GM18873 (cell line): Measurements from ENCODE around the gene SLC25A34.
"Not testable (repeated sequence)": the region's sequence is repeated elsewhere in the genome, so short reads cannot be mapped to it uniquely, and the experiment has no call there.

Experiments used
- ATAC-seq: cut with Tn5 transposase; IDR thresholded peaks from one replicate; pipeline ENCODE4 v1.9.1; 2021; ENCODE audit warnings: mild to moderate bottlenecking, moderate library complexity, moderate number of reproducible peaks; ENCODE audit not compliant: unreplicated experiment, low FRiP score

Gene SLC25A34

DNA sequence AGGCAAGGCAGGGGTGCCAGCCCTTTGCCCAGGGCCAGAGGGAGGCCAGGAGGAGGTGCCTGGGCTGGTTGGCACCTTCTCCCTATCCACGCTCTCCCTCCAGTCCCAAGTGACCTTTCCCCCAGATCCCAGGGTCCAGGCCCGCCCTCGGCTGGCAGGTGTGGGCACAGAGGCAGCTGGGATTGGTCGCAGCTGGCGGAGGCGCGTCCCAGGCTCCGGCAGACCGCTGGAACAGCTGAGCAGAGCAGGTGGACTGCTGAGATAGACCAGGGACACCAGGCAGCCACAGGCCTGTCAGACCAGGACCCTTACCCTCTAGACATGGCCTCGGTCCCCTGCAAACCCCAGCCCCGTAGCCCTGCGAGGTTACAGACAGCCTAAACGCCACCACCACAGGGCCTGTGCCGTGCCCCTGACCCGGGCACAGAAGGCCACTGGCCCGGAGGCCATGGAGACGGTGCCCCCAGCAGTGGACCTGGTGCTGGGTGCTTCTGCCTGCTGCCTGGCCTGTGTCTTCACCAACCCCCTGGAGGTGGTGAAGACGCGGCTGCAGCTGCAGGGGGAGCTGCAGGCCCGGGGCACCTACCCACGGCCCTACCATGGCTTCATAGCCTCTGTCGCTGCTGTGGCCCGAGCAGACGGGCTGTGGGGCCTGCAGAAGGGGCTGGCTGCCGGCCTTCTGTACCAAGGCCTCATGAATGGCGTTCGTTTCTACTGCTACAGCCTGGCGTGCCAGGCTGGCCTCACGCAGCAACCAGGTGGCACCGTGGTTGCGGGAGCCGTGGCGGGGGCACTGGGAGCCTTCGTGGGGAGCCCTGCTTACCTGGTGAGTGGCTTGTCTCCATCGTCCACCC is at the start of gene SLC25A34:
TSS of gene SLC25A34 (plus strand) at position 221 of the 854 bp plus-strand sequence. CDS start at position 449, 228 bp downstream.
- ATAC-seq = no peak

DNA sequence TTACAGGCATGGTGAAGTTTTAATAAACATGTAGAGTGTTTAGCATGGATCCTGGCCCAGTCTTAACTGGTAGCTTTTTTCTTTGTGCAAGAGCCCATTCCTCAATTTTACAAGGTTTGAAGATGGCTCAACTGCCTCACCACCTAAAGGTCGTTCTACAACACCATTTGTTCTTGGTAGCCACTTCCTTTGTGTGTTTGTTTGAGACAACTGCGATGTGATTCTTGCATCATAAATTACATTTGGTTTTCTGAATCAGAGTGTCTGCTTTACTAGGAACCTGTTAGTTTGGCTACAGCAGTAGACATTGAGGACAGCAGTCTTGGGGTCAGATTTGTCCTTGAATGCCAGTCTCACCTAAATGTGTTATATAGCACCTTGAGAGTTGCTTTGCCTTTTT is 48.6 kb upstream of the SLC25A34 start:
- no peak for ATAC-seq

DNA sequence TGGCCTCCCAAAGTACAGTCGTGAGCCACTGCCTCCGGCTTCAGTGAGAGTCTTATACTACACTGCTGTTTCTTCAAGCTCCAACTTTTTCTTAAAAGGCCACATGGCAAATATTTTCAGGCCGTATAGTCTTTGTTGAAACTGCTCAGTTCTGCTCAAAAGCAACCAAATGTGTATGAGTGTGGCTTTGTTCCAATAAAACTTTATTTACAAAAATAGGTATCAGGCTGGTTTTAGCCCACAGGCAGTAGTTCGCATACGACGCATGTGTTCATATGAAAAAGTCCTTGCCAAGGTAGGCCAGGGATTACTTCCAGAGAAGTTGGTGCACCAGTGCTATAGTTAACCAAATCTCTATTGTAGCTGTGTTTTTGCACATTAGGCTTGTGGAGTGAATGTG is 45.7 kb upstream of the SLC25A34 start:
- no peak for ATAC-seq

DNA sequence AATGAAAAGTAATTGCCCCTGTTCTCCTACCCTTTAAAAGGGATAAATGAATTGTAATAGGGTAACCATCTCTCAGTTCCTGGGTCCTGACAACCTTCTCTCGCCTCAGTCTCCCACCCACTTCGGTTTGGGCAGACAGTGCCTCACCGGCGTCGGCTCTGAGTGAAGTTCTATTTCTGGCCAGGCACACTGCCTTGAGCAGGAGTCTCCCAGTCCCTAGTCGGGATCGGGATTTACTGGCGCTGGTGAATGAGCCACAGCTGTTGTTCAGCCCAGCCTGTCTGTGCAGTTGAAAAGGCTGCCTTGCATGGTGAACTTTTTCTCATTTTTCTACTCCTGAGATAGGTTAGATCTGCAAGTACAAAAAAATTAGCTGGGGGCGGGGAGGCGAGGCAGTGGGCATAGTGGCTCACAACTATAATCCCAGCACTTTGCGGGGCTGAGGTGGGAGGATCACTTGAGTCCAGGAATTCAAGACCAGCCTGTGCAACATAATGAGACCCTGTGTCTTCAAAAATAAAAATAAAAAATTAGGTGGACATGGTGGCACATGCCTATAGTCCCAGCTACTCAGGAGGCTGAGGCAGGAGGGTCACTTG is 44.5 kb upstream of the SLC25A34 start:
- ATAC-seq = no peak

DNA sequence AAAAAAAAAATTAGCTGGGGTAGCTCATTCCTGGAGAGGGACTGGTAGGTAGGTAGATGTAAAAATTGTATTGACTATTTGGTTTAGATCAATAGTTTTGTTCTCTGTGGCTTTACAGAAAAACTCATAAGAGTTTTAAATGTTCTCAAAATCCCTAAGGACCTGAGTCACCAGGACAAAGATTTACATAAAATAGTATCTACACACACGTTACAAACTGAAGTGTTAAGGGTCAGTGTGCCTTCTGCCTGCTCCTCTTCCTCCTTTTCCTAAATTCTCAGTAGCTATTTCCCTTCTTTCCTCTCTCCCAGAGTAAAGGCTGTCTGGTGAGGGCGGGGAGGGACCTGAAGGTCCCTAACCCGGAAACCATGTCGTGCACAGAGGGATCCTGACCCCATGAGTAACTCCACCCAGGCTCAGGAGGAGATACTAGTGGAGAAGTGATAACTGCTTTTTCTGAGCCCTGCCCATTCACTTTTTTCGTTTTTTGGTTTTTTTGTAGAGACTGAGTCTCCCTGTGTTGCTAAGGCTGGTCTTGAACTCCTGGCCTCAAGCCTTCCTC is 43.9 kb upstream of the SLC25A34 start:
- no peak for ATAC-seq

DNA sequence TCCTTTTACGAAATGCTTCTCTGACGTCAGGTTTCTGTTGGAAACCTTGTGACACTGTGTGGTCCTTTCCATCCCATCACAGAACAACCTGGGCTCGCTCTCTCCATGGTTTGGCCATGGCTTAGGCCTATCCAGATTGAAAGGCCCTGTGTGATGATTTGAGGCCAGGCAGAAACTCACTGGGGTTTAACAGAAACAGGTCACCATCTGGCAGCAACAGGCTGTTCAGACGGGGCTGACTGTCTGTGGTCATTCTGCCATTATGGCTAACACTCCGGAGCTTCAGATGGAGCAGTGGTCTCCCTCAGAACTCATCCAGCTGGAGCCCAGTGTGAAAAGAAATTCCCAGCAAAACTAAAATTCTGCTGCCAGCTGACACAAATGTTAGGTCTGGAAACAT is 42.7 kb upstream of the SLC25A34 start:
- no peak for ATAC-seq

DNA sequence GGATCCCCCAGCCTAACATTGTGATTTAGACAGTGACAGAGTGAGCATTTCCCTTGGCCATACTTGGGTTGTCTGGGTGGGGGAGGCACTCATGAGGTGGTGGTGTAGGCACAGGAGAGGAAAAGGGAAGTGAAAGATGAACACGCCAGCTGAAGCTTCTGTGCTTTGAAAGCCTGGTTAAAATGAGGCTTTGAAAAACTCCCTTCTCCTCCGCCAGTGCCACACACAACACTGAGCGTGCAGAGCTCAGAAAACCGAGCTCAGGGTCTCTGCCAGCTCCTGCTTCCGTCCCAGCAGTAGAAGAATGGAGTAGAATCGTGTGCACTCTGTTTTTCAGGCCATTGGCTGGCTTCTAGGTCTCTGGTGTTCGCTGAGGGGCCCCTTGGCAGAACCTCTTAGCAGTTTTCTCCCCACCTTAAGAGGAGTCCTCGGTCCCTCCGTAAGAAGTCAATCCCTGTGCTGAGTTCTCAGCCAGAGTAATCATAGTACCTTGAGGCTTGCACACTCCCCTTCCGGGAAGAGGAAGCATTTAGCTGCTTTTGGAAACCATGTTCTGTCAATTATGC is 39.0 kb upstream of the SLC25A34 start:
- ATAC-seq = peak; percentile 77

DNA sequence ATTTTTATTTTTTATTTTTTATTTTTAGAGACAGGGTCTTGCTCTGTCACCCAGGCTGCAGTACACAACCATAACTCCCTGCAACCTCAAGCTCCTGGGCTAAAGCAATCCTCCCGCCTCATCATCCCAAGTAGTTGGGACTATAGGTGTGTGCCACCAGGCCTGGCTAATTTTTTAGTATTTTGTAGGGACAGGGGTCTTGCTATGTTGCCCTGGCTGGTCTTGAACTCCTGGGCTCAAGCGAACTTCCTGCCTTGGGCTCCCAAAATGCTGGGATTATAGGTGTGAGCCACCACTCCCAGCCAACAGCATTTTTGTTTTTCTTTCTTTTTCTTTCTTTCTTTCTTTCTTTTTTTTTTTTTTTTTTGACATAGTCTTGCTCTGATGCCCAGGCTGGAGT is 37.9 kb upstream of the SLC25A34 start:
- ATAC-seq = no peak

DNA sequence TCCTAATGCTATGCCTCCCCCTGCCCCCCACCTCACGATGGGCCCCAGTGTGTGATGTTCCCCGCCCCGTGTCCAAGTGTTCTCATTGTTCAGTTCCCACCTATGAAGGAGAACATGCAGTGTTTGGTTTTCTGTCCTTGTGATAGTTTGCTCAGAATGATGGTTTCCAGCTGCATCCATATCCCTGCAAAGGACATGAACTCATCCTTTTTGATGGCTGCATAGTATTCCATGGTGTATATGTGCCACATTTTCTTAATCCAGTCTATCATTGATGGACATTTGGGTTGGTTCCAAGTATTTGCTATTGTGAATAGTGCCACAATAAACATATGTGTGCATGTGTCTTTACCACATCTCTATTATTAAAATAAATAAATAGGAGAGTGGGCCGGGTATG is 36.7 kb upstream of the SLC25A34 start:
- ATAC-seq = not testable (repeated sequence)

DNA sequence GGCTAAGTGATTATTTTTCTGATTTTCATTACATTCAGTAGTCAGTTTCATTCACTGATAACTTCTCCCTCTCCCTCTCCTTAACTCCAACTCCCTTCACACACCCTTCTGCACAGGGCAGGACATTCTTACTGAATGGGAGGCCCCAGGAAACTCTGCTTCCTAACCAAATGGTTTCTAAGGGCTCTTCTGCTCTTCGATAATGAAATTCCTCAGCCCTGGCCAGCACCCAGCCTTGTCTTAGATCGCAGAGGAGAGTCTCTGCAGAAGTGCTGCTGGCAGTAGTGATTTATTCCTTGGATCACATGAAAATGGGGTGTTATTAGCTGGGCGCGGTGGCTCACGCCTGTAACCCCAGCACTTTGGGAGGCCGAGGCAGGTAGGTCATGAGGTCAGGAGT is 35.5 kb upstream of the SLC25A34 start:
- no peak for ATAC-seq

DNA sequence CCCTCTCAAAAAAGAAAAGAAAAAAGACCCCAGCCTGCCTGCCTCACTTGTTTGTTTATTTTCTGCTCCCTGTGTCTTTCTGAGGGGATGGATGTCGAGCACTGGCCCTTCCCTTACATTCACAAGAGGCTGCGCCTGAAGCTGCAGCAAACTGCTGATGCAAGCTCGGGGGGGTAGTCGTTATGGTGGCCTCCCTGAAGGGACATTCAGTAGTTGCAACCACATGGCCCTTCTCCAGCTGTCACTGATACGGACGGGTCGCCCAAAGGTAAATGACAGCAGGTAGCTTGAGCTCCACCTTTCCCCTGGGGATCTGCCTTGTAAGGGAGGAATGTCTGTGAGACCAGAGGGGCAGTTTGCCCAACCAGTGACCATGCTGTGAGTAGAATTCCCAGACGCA is 34.3 kb upstream of the SLC25A34 start:
- no peak for ATAC-seq

DNA sequence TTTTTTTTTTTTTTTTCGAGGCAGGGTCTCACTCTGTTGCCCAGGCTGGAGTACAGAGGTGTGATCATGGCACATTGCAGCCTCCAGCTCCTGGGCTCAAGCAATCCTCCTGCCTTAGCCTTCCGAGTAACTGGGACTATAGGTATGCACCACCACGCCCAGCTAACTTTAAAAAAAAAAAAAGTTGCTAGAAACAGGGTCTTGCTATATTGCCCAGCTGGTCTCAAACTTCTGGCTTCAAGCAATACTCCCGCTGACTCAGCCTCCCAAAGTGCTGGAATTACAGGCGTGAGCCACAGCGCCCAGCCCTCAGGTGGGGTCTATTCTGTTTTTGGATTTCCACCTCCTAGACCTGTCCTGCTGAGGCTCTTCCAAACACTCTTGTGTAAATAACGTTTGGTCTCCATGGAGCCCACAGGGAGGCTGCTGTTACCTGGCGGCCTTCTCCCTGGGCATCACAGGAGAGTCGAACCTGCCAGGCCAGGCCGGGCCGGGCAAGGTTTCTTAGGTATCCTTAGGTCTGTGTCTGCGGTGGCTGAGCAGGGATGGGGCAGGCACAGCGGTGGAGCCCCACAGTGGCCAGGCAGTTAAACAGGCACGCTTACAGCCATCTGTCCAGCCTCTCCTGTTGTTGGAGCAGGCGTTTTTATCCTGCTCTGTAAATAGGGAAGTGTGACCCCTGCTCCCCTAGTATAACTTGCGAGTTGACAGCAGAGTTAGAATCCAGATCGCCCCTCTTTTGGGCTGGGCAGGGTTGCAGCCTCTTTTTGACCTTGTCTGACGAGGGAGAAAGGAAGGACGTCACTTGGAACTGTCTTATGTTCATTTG is 33.1 kb upstream of the SLC25A34 start:
- ATAC-seq = no peak

DNA sequence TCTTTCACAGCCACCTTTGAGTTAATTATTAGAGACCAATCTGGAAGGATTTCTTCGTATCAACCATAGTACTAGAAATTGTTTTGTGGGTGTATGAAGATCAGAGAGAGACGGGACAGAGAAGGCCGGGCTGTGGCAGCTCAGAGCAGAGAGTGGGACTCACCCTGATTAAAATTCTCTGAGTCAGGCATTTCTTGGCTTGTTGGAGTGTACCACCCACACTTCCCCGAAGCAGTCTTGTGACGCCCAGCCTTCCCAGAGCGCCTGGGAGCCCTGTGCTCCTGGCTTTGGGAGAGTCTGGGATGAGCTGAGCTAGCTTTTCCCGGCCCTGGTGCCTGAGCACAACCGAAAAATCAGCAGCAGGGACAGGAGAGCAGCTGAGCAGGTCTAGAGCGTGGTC is 32.5 kb upstream of the SLC25A34 start:
- no peak for ATAC-seq

DNA sequence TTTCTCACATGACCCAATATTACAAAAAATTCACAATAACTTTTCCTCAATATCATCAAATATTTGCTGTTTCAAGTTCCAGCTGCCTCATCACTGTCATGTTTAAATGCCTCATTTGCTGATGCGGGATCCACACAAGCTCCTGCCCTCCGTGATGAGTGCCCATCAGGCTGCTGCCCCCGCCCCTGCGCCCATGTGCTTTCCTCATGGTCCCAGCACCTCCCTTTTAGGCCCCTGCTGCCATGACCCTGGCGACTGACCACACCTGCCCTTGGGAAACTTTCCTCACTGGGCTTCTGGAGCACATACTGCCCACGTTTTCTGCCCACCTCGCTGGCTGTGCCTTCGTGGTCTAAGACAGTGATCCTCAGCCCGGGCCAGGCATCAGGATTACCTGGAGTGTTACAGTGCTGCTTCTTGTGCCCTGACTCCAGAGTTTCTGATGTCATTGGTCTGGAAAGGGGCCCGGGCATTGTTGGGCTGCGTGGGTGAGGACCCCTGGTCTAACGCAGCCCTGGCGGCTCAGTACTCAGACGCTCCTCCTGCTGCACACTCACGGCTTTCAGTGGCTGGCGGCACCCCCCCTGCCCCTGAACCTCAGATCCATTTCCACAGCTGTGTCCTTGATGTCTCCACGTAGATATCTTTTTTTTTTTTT is 31.4 kb upstream of the SLC25A34 start:
- no peak for ATAC-seq

DNA sequence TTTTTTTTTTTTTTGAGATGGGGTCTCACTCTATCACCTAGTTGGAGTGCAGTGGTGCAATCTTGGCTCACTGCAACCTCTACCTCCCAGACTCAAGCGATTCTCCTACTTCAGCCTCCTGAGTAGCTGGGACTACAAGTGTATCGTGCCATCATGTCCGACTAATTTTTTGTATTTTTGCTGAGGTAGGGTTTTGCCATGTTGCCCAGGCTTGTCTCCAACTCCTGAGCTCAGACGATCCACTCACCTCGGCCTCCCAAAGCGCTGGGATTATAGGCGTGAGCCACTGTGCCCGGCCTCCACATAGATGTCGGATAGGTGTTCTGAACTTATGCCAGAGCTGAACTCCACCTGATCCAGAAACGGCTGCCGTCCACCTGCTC is 30.9 kb upstream of the SLC25A34 start:
- no peak for ATAC-seq

DNA sequence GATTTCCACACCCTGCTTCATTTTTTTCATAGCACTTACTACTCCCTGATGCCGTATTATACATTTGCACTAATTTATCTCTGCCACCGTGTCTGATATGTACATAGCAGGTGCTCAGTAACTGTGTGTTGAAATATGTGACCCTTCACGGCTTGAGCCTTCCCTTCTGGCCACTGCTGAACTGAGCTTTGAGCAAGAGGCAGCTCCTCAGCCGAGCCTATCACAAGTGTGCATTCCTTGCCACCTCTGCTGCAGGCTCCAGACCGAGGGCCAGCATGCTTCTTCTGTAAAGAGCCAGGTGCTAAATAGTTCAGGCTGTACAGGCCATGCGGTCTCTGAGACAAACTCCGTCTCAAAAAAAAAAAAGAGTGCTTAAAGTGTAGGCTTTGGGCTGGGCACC is 29.3 kb upstream of the SLC25A34 start:
- ATAC-seq = no peak

DNA sequence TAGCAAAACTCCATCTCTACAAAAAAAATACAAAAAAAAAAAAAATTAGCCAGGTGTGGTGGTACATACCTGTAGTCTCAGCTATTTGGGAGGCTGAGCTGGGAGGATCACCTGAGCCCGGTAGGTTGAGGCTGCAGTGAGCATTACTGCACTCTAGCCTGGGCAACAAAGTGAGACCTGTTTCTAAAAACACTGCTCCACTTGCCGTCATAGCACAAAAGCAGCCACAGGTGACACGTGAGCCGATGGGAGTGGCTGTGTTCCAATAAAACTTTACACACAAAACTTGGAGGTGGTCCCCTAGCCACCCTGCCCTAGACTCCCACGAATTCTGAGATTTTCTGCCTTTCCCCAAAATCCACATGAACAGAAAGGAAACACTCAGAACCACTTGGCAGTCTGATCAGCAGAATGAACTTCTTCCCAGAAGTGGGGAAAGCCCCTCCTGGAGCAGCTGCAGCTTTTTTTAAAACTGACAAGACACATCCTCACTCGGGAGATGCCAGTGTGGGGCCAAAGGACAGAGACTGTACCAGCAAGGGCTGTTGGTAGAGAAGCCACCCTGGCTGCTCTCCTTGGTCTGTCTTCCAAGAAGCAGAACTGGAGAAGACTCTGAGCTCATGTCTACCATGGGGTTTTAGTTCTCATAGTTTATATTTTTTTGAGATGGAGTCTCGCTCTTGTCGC is 28.7 kb upstream of the SLC25A34 start:
- ATAC-seq = no peak

DNA sequence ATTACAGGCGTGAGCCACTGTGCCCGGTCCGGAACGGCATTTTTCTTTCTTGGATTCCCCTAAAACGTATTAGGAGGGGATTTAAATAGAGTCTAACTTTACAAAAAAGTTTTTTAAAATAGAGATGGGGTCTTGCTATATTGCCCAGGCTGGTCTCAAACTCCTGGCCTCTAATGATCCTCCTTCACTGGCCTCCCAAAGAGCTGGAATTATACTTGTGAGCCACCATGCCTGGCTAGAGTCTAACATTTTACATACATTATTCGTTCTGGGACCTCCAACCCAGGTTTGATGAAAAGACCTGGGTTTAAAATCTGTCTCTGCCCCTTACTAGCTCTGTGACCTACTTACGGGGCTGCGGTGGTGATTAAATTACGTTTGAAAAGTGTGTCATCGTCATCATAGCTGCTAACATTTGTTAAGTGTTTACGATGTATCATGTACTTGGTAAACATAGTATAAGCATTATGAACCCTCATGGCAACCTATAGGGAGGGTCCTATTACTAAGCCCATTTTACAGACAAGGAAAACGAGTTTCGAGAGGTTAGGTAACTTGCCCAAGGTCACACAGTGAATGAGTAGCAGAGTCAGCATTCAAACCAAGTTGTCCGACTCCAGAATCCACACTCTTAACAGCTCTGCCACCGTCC is 27.4 kb upstream of the SLC25A34 start:
- ATAC-seq = no peak

DNA sequence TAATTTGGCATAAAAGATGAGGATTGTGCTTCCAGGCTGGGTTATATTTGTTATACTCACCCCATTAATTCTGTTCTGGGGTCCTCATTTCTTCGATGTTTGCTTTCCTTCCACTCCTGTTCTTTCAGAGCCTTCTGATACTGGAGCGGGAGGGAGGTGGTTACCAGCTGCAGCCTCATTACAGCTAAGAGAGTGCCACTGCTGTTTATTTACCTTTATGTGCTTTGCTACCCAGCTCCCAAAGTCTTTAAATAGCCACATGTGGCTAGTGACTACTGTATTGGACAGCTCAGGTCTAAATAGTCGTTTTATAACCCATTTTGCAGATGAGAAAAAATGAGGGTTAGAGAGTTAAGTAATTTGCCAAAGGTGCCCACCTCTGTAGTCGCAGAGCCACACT is 26.8 kb upstream of the SLC25A34 start:
- no peak for ATAC-seq
